Measurements from ENCODE around the gene SPECC1L.
"Not testable (repeated sequence)": the region's sequence is repeated elsewhere in the genome, so short reads cannot be mapped to it uniquely, and the experiment has no call there.

Gene SPECC1L

GRCh38 chr22:24310969-24311368 lies 40.3 kb downstream of the SPECC1L start:
- H3K4me1 ChIP-seq (ENCODE audit: control insufficient read depth, insufficient read depth, low read length): no peaks in the 10 kb centered on the region
- no peak overlapping the region for H3K4me2 ChIP-seq (ENCODE audit: low read length)
- no peak overlapping the region for H3K9ac ChIP-seq (ENCODE audit: low read depth, low read length)
- H3K4me3 ChIP-seq (ENCODE audit: low read length): no peak overlapping the region
- H3K9me3 ChIP-seq (replicated peaks; ENCODE audit: low read length): no peaks in the 10 kb centered on the region
- H3K36me3 ChIP-seq (ENCODE audit: insufficient read depth, low read length): peaks cover 57% of the 10 kb centered on the region
- H3K27me3 ChIP-seq (ENCODE audit: control insufficient read depth, insufficient read depth, low read length): no peaks in the 10 kb centered on the region

- Histone ChIP-seq H3K9me3 (replicated peaks; ENCODE audit: low read length) (no peaks in the 10 kb centered on the region), H3K9ac (ENCODE audit: low read depth, low read length) (no peak overlapping the region), H3K4me1 (ENCODE audit: control insufficient read depth, insufficient read depth, low read length) (peaks cover 10% of the 10 kb centered on the region), H3K4me2 (ENCODE audit: low read length) (no peak overlapping the region), H3K27me3 (ENCODE audit: control insufficient read depth, insufficient read depth, low read length) (no peaks in the 10 kb centered on the region), H3K4me3 (ENCODE audit: low read length) (no peak overlapping the region), H3K36me3 (ENCODE audit: insufficient read depth, low read length) (peaks cover 49% of the 10 kb centered on the region)
These were observed 44.8 kb downstream of the SPECC1L start for GRCh38 chr22:24315367-24315966.

- not testable (repeated sequence) for H3K4me2 ChIP-seq (ENCODE audit: low read length); H3K4me1 ChIP-seq (ENCODE audit: control insufficient read depth, insufficient read depth, low read length); H3K9me3 ChIP-seq (replicated peaks; ENCODE audit: low read length); H3K27me3 ChIP-seq (ENCODE audit: control insufficient read depth, insufficient read depth, low read length); H3K4me3 ChIP-seq (ENCODE audit: low read length); H3K9ac ChIP-seq (ENCODE audit: low read depth, low read length)
- peaks cover 50% of the 10 kb centered on the region for H3K36me3 ChIP-seq (ENCODE audit: insufficient read depth, low read length)
These were observed 45.6 kb downstream of the SPECC1L start for GRCh38 chr22:24316264-24316663.

- not testable (repeated sequence) for H3K4me2 ChIP-seq (ENCODE audit: low read length); H3K27me3 ChIP-seq (ENCODE audit: control insufficient read depth, insufficient read depth, low read length); H3K4me1 ChIP-seq (ENCODE audit: control insufficient read depth, insufficient read depth, low read length); H3K4me3 ChIP-seq (ENCODE audit: low read length); H3K9me3 ChIP-seq (replicated peaks; ENCODE audit: low read length); H3K9ac ChIP-seq (ENCODE audit: low read depth, low read length)
- peaks cover 56% of the 10 kb centered on the region for H3K36me3 ChIP-seq (ENCODE audit: insufficient read depth, low read length)
These were observed 46.9 kb downstream of the SPECC1L start for GRCh38 chr22:24317511-24317910.

GRCh38 chr22:24319451-24319850 lies 48.8 kb downstream of the SPECC1L start:
- H3K4me3 ChIP-seq (ENCODE audit: low read length): no peak overlapping the region
- H3K4me1 ChIP-seq (ENCODE audit: control insufficient read depth, insufficient read depth, low read length): peaks cover 15% of the 10 kb centered on the region
- peaks cover 54% of the 10 kb centered on the region for H3K36me3 ChIP-seq (ENCODE audit: insufficient read depth, low read length)
- no peaks in the 10 kb centered on the region for H3K9me3 ChIP-seq (replicated peaks; ENCODE audit: low read length)
- H3K27me3 ChIP-seq (ENCODE audit: control insufficient read depth, insufficient read depth, low read length): no peaks in the 10 kb centered on the region
- H3K4me2 ChIP-seq (ENCODE audit: low read length): no peak overlapping the region
- no peak overlapping the region for H3K9ac ChIP-seq (ENCODE audit: low read depth, low read length)

- Histone ChIP-seq H3K9ac (ENCODE audit: low read depth, low read length) (no peak overlapping the region), H3K9me3 (replicated peaks; ENCODE audit: low read length) (no peaks in the 10 kb centered on the region), H3K36me3 (ENCODE audit: insufficient read depth, low read length) (peaks cover 51% of the 10 kb centered on the region), H3K4me2 (ENCODE audit: low read length) (no peak overlapping the region), H3K4me3 (ENCODE audit: low read length) (no peak overlapping the region), H3K4me1 (ENCODE audit: control insufficient read depth, insufficient read depth, low read length) (peaks cover 21% of the 10 kb centered on the region), H3K27me3 (ENCODE audit: control insufficient read depth, insufficient read depth, low read length) (no peaks in the 10 kb centered on the region)
These were observed 51.4 kb downstream of the SPECC1L start for GRCh38 chr22:24321999-24322398.

GRCh38 chr22:24322522-24322921 lies 51.9 kb downstream of the SPECC1L start:
- Histone ChIP-seq H3K36me3 (ENCODE audit: insufficient read depth, low read length) (peaks cover 51% of the 10 kb centered on the region), H3K4me3 (ENCODE audit: low read length) (no peak overlapping the region), H3K9me3 (replicated peaks; ENCODE audit: low read length) (no peaks in the 10 kb centered on the region), H3K27me3 (ENCODE audit: control insufficient read depth, insufficient read depth, low read length) (no peaks in the 10 kb centered on the region), H3K4me2 (ENCODE audit: low read length) (no peak overlapping the region), H3K9ac (ENCODE audit: low read depth, low read length) (no peak overlapping the region), H3K4me1 (ENCODE audit: control insufficient read depth, insufficient read depth, low read length) (peaks cover 21% of the 10 kb centered on the region)

GRCh38 chr22:24323233-24323632 lies 52.6 kb downstream of the SPECC1L start:
- Histone ChIP-seq H3K4me1 (ENCODE audit: control insufficient read depth, insufficient read depth, low read length) (peaks cover 21% of the 10 kb centered on the region), H3K4me3 (ENCODE audit: low read length) (no peak overlapping the region), H3K36me3 (ENCODE audit: insufficient read depth, low read length) (peaks cover 56% of the 10 kb centered on the region), H3K27me3 (ENCODE audit: control insufficient read depth, insufficient read depth, low read length) (no peaks in the 10 kb centered on the region), H3K9me3 (replicated peaks; ENCODE audit: low read length) (no peaks in the 10 kb centered on the region), H3K9ac (ENCODE audit: low read depth, low read length) (no peak overlapping the region), H3K4me2 (ENCODE audit: low read length) (no peak overlapping the region)

GRCh38 chr22:24323695-24324094 lies 53.1 kb downstream of the SPECC1L start:
- H3K4me3 ChIP-seq (ENCODE audit: low read length): no peak overlapping the region
- no peak overlapping the region for H3K4me2 ChIP-seq (ENCODE audit: low read length)
- no peak overlapping the region for H3K9ac ChIP-seq (ENCODE audit: low read depth, low read length)
- no peaks in the 10 kb centered on the region for H3K9me3 ChIP-seq (replicated peaks; ENCODE audit: low read length)
- no peaks in the 10 kb centered on the region for H3K27me3 ChIP-seq (ENCODE audit: control insufficient read depth, insufficient read depth, low read length)
- H3K36me3 ChIP-seq (ENCODE audit: insufficient read depth, low read length): peaks cover 57% of the 10 kb centered on the region
- H3K4me1 ChIP-seq (ENCODE audit: control insufficient read depth, insufficient read depth, low read length): peaks cover 21% of the 10 kb centered on the region

GRCh38 chr22:24324137-24324536 lies 53.5 kb downstream of the SPECC1L start:
- no peak overlapping the region for H3K9ac ChIP-seq (ENCODE audit: low read depth, low read length)
- no peaks in the 10 kb centered on the region for H3K9me3 ChIP-seq (replicated peaks; ENCODE audit: low read length)
- no peak overlapping the region for H3K4me2 ChIP-seq (ENCODE audit: low read length)
- no peak overlapping the region for H3K4me3 ChIP-seq (ENCODE audit: low read length)
- H3K36me3 ChIP-seq (ENCODE audit: insufficient read depth, low read length): peaks cover 57% of the 10 kb centered on the region
- H3K4me1 ChIP-seq (ENCODE audit: control insufficient read depth, insufficient read depth, low read length): peaks cover 17% of the 10 kb centered on the region
- no peaks in the 10 kb centered on the region for H3K27me3 ChIP-seq (ENCODE audit: control insufficient read depth, insufficient read depth, low read length)

GRCh38 chr22:24325105-24325757 lies 54.6 kb downstream of the SPECC1L start:
- peaks cover 62% of the 10 kb centered on the region for H3K36me3 ChIP-seq (ENCODE audit: insufficient read depth, low read length)
- H3K27me3 ChIP-seq (ENCODE audit: control insufficient read depth, insufficient read depth, low read length): no peaks in the 10 kb centered on the region
- H3K4me1 ChIP-seq (ENCODE audit: control insufficient read depth, insufficient read depth, low read length): peaks cover 11% of the 10 kb centered on the region
- no peaks in the 10 kb centered on the region for H3K9me3 ChIP-seq (replicated peaks; ENCODE audit: low read length)
- peak overlapping the region; percentile 21 for H3K4me2 ChIP-seq (ENCODE audit: low read length)
- H3K9ac ChIP-seq (ENCODE audit: low read depth, low read length): no peak overlapping the region
- H3K4me3 ChIP-seq (ENCODE audit: low read length): no peak overlapping the region

GRCh38 chr22:24326266-24326665 lies 55.6 kb downstream of the SPECC1L start:
- H3K27me3 ChIP-seq (ENCODE audit: control insufficient read depth, insufficient read depth, low read length): no peaks in the 10 kb centered on the region
- no peak overlapping the region for H3K4me2 ChIP-seq (ENCODE audit: low read length)
- no peak overlapping the region for H3K9ac ChIP-seq (ENCODE audit: low read depth, low read length)
- H3K36me3 ChIP-seq (ENCODE audit: insufficient read depth, low read length): peaks cover 63% of the 10 kb centered on the region
- H3K9me3 ChIP-seq (replicated peaks; ENCODE audit: low read length): no peaks in the 10 kb centered on the region
- no peak overlapping the region for H3K4me3 ChIP-seq (ENCODE audit: low read length)
- H3K4me1 ChIP-seq (ENCODE audit: control insufficient read depth, insufficient read depth, low read length): peaks cover 11% of the 10 kb centered on the region
